GM19397 (cell line): Measurements from ENCODE around the gene DLD.
"Not testable (repeated sequence)": the region's sequence is repeated elsewhere in the genome, so short reads cannot be mapped to it uniquely, and the experiment has no call there.

ENCODE experiments used
- ATAC-seq: cut with Tn5 transposase; IDR thresholded peaks from one replicate; pipeline ENCODE4 v1.9.1; 2021; ENCODE audit warnings: mild to moderate bottlenecking, moderate library complexity; ENCODE audit not compliant: unreplicated experiment

The DLD gene

DNA sequence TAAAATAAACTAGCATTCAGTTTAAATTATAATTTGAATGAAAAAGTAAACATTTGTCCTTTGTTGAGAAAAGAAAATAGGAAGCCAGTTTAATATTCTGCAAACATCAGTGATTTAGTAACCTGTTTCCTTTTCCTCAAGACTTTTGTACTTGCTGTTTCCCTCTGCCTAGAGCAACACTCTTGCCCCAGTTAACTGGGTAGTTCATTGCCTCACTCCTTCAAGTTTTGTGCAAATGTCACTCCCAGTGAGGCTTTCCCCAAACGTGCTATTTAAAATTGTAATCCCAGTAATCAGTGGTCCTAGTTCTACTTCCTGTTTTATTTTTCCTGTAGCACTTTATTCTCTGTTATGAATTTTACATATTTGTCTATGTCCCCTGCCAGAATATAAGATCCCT, 23.8 kb downstream of the DLD start:
- no peak for ATAC-seq

DNA sequence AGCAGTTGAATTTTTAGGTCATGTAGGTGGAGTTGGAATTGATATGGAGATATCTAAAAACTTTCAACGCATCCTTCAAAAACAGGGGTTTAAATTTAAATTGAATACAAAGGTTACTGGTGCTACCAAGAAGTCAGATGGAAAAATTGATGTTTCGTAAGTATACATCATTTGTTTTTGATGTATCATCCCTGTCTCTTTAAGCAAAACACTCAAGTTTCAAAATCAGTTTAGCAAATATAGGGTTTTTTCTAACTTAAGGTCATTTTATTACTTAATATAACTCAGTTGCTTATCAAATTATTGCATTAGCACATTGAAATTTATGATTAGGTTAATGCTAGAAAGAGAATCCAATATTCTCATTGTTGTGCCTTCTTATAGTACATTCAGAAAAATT, 24.6 kb downstream of the DLD start:
- ATAC-seq: no peak

DNA sequence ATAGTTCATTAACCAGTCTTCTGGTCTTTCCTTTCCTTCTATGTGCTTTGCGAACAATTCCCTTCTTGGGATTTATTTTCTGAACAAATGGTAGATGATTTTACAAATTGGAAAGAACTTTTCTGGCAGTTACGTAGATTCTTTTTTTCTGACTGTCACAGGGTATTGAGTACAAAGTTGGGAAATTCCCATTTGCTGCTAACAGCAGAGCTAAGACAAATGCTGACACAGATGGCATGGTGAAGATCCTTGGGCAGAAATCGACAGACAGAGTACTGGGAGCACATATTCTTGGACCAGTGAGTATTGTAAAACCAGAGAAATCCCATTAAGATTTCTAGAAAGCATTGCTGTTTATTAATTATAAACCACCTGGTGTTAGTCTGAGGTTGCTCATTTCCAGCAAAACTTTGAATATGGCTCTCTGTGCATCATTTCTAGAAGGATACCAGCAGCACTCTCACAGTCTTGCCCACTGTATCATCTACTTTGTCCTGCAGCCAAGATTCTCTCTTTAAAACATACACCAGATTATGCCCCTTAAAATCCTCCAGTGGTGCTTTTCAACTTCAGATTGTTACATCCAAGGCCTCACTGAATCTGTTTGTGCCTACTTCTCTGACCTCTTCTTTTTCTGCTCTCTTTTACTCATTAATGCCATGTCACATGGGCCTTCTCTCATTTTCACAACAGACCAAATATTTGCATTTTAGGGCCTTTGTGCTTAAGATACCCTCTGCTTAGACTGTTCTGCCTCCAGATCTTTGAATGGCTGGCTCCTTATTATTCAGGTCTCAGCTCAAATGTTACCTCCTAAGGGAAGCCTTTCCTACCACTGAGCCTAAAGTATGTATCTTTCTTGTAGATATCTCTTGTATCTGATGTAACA, 27.0 kb downstream of the DLD start:
- peak; percentile 76 for ATAC-seq

DNA sequence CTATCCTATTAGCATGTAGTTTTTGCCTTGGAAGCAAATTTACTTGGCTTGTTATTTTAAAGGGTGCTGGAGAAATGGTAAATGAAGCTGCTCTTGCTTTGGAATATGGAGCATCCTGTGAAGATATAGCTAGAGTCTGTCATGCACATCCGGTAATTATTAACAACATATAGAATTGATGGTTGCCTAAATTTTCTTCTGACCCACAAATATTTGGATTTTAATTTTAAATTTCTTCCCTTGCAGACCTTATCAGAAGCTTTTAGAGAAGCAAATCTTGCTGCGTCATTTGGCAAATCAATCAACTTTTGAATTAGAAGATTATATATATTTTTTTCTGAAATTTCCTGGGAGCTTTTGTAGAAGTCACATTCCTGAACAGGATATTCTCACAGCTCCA, 28.0 kb downstream of the DLD start:
- no peak for ATAC-seq

DNA sequence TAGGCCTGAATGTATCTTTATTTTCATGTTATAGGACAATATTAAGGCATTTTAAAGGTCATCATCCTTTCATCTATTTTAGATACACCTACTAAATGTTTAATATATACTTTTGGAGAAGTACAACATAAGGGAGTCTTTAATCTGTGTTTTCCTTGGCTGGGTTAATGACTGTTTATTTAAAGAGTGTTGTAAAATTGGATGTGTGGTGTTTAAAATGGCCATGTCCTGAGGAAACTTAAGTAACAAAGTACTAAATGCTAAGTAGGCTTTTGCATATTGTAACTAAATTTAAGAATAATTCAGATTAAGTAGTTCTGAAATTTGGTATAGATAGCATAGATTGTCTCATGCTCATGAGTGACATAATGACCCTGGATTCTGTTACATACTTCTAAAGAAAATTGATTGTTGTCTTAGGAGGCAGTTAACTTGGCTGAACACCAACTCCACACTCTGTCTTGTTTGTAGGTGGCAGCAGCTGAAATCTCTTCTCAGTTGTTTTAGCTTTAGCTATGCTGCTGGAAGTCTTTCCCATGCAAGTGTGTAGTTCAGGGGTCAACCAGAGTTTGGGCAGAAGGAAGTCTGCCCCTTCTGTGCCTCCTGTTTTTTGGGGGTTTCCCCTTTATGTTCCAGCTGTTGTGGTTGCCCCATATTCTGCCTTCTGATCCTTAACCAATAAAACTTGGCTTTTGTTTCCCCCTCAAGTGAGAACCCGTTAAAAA, 29.2 kb downstream of the DLD start:
- ATAC-seq: no peak

DNA sequence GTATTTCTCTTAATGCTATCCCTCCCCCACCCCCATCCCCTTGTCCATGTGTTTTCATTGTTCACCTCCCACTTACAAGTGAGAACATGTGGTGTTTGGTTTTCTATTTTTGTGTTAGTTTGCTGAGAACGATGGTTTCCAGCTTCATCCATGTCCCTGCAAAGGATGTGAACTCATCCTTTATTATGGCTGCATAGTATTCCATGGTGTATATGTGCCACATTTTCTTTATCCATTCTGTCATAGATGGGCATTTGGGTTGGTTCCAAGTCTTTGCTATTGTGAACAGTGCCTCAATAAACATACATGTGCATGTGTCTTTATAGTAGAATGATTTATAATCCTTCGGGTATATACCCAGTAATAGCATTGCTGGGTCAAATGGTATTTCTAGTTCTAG, 30.8 kb downstream of the DLD start:
- not testable (repeated sequence) for ATAC-seq

DNA sequence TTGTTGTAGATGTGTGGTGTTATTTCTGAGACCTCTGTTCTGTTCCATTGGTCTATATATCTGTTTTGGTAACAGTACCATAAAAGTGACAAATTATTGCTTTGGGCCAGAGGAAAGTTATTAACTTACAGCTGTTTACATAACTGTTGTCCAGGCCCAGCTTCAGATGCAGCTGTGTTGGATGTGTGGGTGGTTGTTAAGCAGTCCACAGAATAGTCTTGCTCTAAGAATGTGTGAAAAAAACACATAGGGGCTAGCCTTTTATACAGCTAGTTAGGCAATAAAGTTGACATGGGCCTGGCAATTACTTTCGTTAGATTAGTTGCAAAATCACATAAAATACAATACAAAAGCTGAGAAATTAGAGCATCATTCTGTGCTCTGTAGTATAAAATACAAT, 31.9 kb downstream of the DLD start:
- ATAC-seq: no peak

DNA sequence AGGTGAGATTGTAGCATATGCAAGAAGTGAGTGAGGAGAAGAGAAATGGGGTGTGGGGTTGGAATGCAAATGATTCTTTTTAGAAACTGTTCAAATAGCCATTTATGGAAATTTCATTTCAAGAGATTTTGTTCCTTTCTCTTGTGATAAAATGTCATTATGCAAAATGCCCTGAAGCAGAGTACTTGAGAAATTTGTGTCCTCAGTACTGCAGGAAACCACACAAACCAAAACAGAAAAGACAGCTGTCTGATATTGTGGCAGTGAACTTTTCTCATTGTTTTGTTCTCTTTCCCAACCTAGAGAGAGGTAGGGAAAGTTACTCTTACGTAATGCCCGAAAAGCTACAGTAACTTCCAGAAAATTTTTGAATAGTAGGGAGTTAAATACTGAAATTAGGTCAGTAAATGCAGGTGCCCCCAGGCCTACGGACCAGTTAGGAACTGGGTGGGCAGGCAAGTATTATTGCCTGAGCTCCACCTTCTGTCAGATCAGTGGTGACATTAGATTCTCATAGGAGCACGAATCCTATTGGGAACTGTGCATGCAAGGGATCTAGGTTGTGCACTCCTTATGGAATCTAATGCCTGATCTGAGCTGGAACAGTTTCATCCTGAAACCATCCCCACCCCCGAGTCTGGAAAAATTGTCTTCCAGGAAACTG, 34.0 kb downstream of the DLD start:
- peak; percentile 92 for ATAC-seq

DNA sequence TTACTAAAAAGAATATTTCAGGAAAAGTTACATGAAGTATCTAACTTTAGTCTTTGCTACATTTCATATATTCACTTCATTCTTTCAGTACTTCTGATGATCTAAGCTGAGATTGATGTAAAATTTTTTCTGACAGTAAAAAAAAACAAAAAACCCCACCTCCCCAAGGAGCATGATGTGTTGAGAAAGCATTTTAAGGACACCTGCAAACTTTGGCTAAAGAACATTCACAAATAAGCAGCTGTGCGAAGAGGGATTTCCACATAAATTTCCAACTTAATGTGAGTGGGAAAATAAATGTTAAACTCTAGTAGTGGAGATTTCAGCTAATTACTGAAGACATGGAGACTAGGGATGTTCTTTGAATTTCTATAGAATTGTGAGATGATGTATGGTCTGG, 35.5 kb downstream of the DLD start:
- ATAC-seq: no peak

DNA sequence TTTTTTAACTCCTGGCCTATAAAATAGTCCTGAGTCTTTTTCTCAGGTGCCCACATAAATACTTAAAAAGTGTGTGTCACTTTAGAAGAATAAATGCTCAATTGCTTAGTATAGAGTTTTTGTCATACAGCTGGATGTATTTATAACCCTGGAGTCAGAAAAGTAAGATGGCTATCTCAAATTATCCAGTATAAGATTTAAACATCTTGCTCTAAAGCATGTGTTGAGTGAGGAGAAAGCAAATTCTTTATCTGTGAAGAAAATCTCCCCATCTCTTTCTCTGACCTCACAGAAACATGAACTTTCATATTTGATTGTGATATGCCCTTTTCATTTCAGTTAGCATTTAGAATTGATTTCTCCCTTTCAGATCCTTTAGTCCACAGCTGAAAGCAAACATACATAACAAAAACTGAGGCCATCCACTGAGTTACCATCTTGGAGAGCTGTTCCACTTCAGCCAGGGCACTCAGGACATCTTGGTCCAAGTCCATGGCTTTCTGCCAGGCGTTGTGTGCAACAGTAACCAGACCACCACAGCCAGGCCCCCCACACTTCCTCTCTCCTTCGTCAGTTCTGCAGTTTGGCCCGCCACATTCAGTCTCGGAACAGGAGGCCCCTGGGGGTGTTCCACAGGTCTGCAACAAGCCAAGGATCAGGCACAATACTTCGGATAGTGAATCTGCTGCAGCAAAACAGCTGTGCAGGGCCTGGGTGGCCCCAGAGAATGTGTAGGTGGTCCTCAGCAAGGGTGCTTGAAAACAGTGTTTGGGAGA, 40.9 kb downstream of the DLD start:
- ATAC-seq: no peak

DNA sequence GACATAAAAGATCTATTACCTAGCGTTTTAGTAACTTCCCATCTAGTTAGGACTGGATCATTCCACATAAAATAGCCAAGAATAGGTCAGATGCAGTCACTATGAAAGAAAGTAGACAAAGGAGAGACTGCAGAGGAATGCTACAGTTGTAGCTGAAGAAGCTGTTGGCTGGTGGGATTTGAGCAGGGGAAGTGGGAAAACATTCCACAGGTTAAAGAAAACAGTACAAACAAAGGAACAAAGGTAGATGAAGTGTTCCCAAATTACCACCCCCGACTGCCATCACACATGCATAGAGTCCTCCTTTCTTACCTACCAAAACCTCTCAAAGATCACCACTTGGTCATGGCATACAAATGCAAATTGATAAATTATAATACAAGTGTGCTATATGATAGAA, 41.8 kb downstream of the DLD start:
- no peak for ATAC-seq

DNA sequence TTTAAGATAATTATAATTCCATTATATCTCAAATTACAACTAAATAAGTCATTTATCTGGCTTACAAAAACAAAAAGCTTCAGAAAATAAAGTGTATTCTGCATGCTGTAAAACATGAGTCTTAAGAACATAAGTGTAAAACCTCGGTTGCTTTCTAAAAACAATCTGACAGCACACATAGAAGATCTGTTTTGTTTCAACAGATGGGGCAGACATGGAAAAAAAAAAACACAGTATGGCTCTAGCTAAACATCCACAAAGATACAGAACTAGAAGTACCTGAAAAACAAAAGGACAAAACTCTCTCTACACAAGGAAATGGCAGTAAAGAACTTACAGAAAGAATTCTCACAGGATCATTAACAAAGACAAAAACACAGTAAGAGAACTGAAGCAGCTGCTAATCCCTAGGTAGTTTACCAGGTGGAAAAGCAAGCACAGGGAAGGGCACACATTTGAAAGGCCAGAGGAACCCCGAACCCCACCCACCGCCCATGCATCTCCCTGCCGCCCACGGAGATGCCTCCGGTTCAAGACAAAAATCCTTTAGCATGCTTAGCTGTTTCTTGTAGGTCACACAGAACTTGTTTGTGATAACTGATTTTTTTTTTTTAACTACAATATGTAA, 42.5 kb downstream of the DLD start:
- no peak for ATAC-seq

DNA sequence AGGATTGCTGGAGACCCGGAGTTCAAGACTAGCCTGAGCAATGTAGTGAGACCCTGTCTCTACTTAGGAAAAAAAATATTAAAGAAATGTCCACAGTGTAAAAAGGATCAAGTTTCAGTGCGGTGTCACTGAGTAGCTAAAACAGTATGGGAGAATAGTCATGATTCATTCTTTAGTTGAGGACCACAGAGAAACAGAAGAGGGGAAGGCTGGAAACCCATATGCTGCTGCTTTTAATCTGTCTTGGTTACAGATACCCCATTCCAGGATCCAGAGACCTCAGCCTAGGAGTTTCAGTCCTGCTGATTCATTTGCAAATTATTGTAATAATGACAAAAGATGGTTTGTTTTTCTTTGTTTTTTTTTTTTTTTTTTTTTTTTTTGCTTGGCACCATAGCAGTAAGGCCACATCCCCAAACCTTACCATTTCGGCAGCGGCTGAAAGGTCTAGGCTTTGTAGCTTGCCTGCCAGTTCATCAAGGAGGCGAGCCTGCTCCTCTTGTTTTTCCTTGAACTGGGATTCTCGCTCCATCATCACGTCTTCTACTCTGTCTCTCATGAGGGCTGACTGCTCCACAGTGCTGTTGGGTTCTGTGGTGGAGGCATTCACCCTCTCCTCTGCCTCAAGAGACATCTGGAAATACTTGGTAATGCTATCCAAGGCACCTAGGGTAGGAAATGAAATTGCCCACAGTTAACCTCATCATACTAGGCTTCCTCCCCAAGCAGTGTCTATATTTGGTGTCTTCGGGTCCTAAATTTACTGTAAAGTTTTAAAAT, 44.2 kb downstream of the DLD start:
- ATAC-seq: no peak

DNA sequence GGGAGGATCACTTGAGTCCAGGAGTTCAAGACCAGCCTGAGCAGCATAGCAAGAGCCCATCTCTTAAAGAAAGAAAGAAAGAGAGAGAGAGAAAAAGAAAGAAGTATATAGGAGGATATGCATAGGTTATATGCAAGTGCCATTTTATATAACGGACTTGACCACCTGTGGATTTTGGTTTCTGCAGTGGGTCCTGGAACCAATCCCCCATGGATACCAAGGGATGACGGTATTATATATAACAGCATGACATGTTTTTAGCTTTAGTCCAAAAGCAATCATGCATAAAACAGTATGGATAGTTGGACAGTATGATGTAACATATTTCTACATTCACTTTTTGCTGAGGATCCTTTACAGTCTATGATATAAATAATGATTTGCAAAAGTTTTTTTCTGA, 45.3 kb downstream of the DLD start:
- no peak for ATAC-seq

DNA sequence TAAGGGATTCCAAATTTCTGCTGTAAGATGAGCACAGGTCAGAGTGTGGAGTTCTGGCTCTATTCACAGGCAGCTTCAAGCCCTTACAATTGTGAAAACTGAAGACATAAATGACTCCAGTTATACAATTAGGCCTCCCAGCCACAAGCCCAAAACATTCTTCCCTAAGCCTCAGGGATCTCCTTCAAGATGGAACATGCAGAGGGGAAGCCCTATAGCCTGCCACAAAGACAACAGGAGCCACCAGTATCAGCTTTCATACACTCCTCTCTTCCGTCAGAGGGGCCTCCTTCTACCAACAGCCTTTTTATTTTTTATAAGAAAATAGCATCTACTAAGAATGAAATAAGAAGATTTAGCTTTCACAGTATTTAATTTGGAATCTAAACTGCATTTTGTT, 46.5 kb downstream of the DLD start:
- ATAC-seq: no peak

DNA sequence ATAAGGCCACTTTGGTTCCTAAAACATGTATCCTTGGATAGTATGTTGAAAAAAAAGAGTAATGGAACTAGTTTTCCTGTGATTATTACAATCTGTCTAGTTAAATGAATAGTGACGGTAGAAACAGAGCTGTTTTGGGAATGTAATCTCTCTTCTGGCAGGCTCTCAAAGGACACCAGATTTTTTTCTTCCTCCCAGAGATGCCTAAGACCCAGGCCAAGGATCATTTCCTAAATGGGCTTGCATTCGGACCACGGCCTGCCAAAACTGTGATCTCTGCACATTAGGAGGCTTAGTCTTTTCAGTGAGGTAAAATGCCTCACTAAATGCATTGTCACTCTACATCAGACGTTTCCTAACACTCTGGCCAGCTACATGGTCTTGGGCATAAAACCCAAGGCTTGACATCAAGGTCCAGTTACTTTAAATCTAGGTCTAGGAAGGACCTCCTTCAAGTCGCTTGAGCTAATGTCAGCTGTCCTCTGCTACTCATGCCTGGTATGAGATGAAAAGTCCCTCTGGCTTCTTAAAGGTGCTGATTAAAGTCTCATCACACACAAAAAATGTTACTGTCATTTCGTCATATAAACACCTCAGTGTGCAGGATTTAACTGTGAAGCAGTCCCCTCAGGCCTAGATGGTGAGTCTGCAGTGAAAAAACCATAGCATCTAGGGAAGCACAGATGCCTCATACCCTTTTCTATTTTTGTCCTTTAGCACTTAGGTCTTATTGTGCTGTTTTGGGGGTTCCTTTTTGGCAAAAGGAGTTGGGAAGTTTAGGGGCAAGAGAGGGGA, 47.7 kb downstream of the DLD start:
- ATAC-seq: no peak

DNA sequence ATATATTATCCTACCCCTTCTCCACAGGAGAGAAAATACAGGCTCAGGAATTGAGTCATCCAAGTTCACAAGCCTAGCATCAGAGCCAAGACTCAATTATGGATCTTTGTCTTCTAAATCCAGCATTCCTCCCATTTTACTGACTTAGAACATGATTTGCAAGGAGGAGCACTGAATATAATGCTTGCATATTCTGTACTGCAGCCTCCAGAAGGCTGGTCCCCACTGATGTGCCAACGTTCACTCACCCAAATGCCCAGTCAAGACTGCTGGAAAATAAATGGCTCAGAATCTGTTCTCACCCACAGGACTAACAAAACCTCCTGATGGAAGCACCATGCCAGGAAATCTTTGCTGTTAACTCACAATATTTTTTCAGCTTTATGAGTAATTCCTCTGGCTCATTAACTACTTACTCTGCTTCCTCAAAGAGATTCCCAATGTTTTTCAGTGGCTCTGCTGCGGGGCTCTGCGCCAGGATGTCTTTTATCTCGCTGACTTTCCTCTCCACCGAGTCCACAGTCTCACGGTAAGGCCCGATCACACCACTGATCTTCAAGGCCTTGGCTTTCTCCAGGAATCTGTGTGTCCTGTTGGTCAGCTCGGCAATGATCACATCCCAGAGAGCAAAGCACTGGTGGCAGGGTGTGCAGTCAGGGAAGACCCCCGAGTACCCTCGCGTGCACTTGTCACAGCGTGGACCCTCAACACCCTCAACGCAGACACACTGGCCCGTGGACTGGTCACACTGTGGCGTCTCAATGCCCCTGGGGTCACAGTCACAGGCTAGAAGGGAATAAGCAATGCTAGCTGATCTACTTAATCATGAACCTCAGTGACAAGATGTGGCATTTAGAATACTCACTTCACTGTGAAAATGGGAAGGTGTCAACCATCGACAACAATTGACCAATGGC, 48.8 kb downstream of the DLD start:
- no peak for ATAC-seq

DNA sequence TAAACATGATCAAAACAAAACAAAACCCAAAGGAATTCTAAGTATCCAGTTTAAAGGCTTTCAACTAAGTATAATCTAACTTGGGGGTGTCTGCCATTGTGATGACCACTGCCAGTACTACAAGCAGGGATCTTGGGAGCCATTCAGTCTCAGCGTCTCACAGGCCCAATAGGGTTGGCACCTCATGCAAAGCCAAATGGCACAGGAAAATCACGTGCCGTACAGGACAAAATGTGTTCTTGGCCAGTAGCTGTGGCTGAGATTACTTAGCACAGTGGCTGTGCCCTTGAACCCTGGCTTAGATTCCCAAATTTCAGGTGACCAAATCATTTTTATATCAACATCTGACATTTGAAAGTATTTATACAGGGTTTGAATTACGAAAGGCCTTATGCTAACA, 50.0 kb downstream of the DLD start:
- no peak for ATAC-seq
